BJ (cell line): ENCODE results near the gene RASD1. TPM values are rescaled to one million over a fixed set of nuclear protein-coding genes. Genes with fewer than 3 reads are reported as not detected.

ENCODE experiments used
- CTCF ChIA-PET: fragments of 350-600 bp; formaldehyde crosslinking; extraction: SDS; loops from one replicate; lab custom pipeline; 2021; ENCODE audit warnings: antibody characterized with exemption, inconsistent platforms; lab: Yijun Ruan, JAX
- POLR2A ChIA-PET: fragments of 300-600 bp; sonication (Branson Sonifier 250); formaldehyde crosslinking; extraction: SDS; loops from one replicate; lab custom pipeline; 2021; ENCODE audit warnings: antibody characterized with exemption; lab: Charles Lee
- DNase-seq: peaks from one replicate; pipeline ENCODE4 v3.0.0-alpha.2; 2011; ENCODE audit warnings: low read depth
- H3K27me3 ChIP-seq: 2 replicates; pipeline ENCODE4 v1.6.0; 2011; ENCODE audit warnings: low read length; ENCODE audit not compliant: control insufficient read depth, insufficient read depth
- H3K36me3 ChIP-seq: 2 replicates; pipeline ENCODE4 v1.5.1; 2011; ENCODE audit warnings: low read length; ENCODE audit not compliant: control insufficient read depth, insufficient read depth
- H3K4me3 ChIP-seq: 2 replicates; pipeline ENCODE4 v1.5.1; 2011; ENCODE audit warnings: low read depth, mild to moderate bottlenecking, control low read depth, low read length
- CTCF ChIP-seq: IDR thresholded peaks from 2 replicates; pipeline ENCODE4 v1.5.1; 2011; ENCODE audit warnings: low read depth, mild to moderate bottlenecking, control low read depth, inconsistent platforms, low read length, moderate library complexity; ENCODE audit not compliant: insufficient read depth
- polyA plus RNA-seq: library from polyadenylated mRNA; depleted of rRNA; stranded (reverse); fragments of >200 nt; gene quantifications from 2 replicates; pipeline ENCODE4 v1.2.3, GENCODE V29; 2011

RASD1 gene
- polyA plus RNA-seq, 1 experiment = 0.90 TPM

GRCh38 chr17:17507465-17508011 is 11.3 kb upstream of the RASD1 start:
- POLR2A ChIA-PET = no interaction called here
- Histone ChIP-seq H3K36me3 (no peaks in the 10 kb centered on the region), H3K27me3 (no peaks in the 10 kb centered on the region), H3K4me3 (no peak overlapping the region)
- DNase-seq = no peak
- no peak for TF ChIP-seq CTCF
- CTCF ChIA-PET = interaction anchor here (0.7 to 3.1 kb wide), 3 partner anchors 8 to 61 kb away, joined by 3 to 23 read pairs (median 4); no protein-coding TSS in a partner anchor

- CTCF ChIA-PET = interaction anchor here (0.7 to 3.1 kb wide), 3 partner anchors 8 to 62 kb away, joined by 3 to 23 read pairs (median 4); no protein-coding TSS in a partner anchor
- POLR2A ChIA-PET = no interaction called here
- Histone ChIP-seq H3K4me3 (no peak overlapping the region), H3K27me3 (no peaks in the 10 kb centered on the region), H3K36me3 (no peaks in the 10 kb centered on the region)
- DNase-seq = no peak
- no peak for TF ChIP-seq CTCF
Measured at GRCh38 chr17:17506893-17507464, 10.8 kb upstream of the RASD1 start.

GRCh38 chr17:17506181-17506741 is 10.1 kb upstream of the RASD1 start:
- CTCF ChIA-PET = interaction anchor here (3.1 kb wide), 1 partner anchor 62 kb away, joined by 23 read pairs; no protein-coding TSS in a partner anchor
- no peak for DNase-seq
- H3K27me3 ChIP-seq = no peaks in the 10 kb centered on the region
- no peak overlapping the region for H3K4me3 ChIP-seq
- no peaks in the 10 kb centered on the region for H3K36me3 ChIP-seq
- no peak for TF ChIP-seq CTCF
- POLR2A ChIA-PET = no interaction called here

GRCh38 chr17:17505610-17506171 is 9.5 kb upstream of the RASD1 start:
- DNase-seq = no peak
- Histone ChIP-seq H3K27me3 (no peaks in the 10 kb centered on the region), H3K4me3 (no peak overlapping the region), H3K36me3 (no peaks in the 10 kb centered on the region)
- ChIA-PET CTCF (interaction anchor here (1.3 to 3.1 kb wide), 3 partner anchors 9 to 150 kb away, joined by 4 to 23 read pairs (median 5); no protein-coding TSS in a partner anchor), POLR2A (no interaction called here)
- TF ChIP-seq CTCF = no peak

- TF ChIP-seq CTCF = no peak
- H3K36me3 ChIP-seq = no peaks in the 10 kb centered on the region
- no peak for DNase-seq
- POLR2A ChIA-PET = no interaction called here
- CTCF ChIA-PET = interaction anchor here (0.8 to 3.1 kb wide), 4 partner anchors 8 to 150 kb away, joined by 3 to 23 read pairs (median 4); no protein-coding TSS in a partner anchor
- H3K4me3 ChIP-seq = no peak overlapping the region
- no peaks in the 10 kb centered on the region for H3K27me3 ChIP-seq
Measured at GRCh38 chr17:17505151-17505550, 9.0 kb upstream of the RASD1 start.
